HL-60 (cell line): Measurements from ENCODE around the gene KCND2.

Experiments used
- CTCF ChIP-seq: IDR thresholded peaks from one replicate; pipeline ENCODE4 v1.5.1; 2011; ENCODE audit warnings: low read length, control low read depth, inconsistent platforms; ENCODE audit not compliant: insufficient read depth
- GABPA ChIP-seq: IDR thresholded peaks from 2 replicates; pipeline ENCODE4 v1.6.1; 2012; ENCODE audit warnings: low read depth
- POLR2AphosphoS5 ChIP-seq: IDR thresholded peaks from 2 replicates; pipeline ENCODE4 v1.6.1; 2012; ENCODE audit warnings: low read depth
- REST ChIP-seq: IDR thresholded peaks from 2 replicates; pipeline ENCODE4 v1.6.1; 2012; ENCODE audit warnings: low read depth; ENCODE audit not compliant: insufficient replicate concordance
- SPI1 ChIP-seq: IDR thresholded peaks from 2 replicates; pipeline ENCODE4 v1.6.1; 2012; ENCODE audit warnings: low read depth, mild to moderate bottlenecking, borderline replicate concordance

- TF ChIP-seq CTCF (no peak), GABPA (no peak), POLR2AphosphoS5 (no peak), SPI1 (no peak), REST (no peak)
Measured at GRCh38 chr7:120273476-120273975, 551 bp downstream of the KCND2 start.
